ENCODE measurements around the gene ZNF487. TPM values are rescaled to one million over a fixed set of nuclear protein-coding genes. Genes with fewer than 3 reads are reported as not detected.

ZNF487 gene
- total and polyA plus RNA-seq, 2 of the 13 experiments (the other 11 are each of a cell fraction or from before 2014, with no cell fraction given), result 7.4 to 8.8 TPM

GRCh38 chr10:43420369-43421200 lies 16.3 kb upstream of the ZNF487 start (continued):
- TF ChIP-seq ZNF281 (CRISPR knock-in tag; IDR thresholded peaks at IDR 0.05; ENCODE audit: borderline replicate concordance) (peak; percentile 76), ZNF629 (CRISPR knock-in tag; conservative IDR thresholded peaks at IDR 0.05) (peak; percentile 63), ZNF740 (CRISPR knock-in tag; IDR thresholded peaks at IDR 0.05) (peak; percentile 75), MEF2D (CRISPR knock-in tag; IDR thresholded peaks at IDR 0.05) (peak; percentile 94), ZC3H4 (CRISPR knock-in tag; IDR thresholded peaks at IDR 0.05; ENCODE audit: borderline replicate concordance) (peak; percentile 87; the same call in 1 of the 2 replicates), ATAD3A (CRISPR knock-in tag; IDR thresholded peaks at IDR 0.05) (0 out of 2 replicates have a peak, but pooled peaks have one; percentile 59), ZNF784 (CRISPR knock-in tag; IDR thresholded peaks at IDR 0.05; ENCODE audit: borderline replicate concordance) (peak; percentile 94; the same call in 1 of the 2 replicates), MLLT10 (CRISPR knock-in tag; IDR thresholded peaks at IDR 0.05) (no peak), TOE1 (CRISPR knock-in tag; IDR thresholded peaks at IDR 0.05) (peak; percentile 69; the same call in 1 of the 2 replicates), KAT8 (CRISPR knock-in tag; IDR thresholded peaks at IDR 0.05) (peak; percentile 76), ZNF598 (CRISPR knock-in tag; IDR thresholded peaks at IDR 0.05; ENCODE audit: borderline replicate concordance) (peak; percentile 98; the same call in 1 of the 2 replicates), ZSCAN29 (CRISPR knock-in tag; conservative IDR thresholded peaks at IDR 0.05) (peak; percentile 88), TAF15 (IDR thresholded peaks at IDR 0.05; ENCODE audit: low read depth, low read length, poor library complexity, severe bottlenecking) (peak; percentile 68), ZMAT5 (CRISPR knock-in tag; IDR thresholded peaks at IDR 0.05; ENCODE audit: borderline replicate concordance, low read depth) (no peak), NR1H2 (CRISPR knock-in tag; IDR thresholded peaks at IDR 0.05; ENCODE audit: borderline replicate concordance, low read depth) (no peak; the same call in 1 of the 2 replicates), ZHX1 (CRISPR knock-in tag; IDR thresholded peaks at IDR 0.05; ENCODE audit: low read depth) (peak; percentile 98), WIZ (CRISPR knock-in tag; IDR thresholded peaks at IDR 0.05) (peak; percentile 78; the same call in 1 of the 2 replicates), ZNF501 (CRISPR knock-in tag; IDR thresholded peaks at IDR 0.05) (peak; percentile 50; the same call in 1 of the 2 replicates), GATAD2A (CRISPR knock-in tag; IDR thresholded peaks at IDR 0.05) (peak; percentile 99), IKZF4 (CRISPR knock-in tag; IDR thresholded peaks at IDR 0.05; ENCODE audit: borderline replicate concordance, low read depth, not compliant biosample characterization) (peak; percentile 83), EED (CRISPR knock-in tag; IDR thresholded peaks at IDR 0.05) (peak; percentile 92), SMAD1 (CRISPR knock-in tag; IDR thresholded peaks at IDR 0.05; ENCODE audit: borderline replicate concordance, low read depth) (peak; percentile 95; the same call in 1 of the 2 replicates)

Measured in HepG2 (cell line).